Stimulated activated CD8-positive, alpha-beta memory T cell treated with anti-CD3 and anti-CD28 coated beads, Interleukin-7, amount 100 ng/mL, for 1 hour (primary cell): ENCODE results near the gene SLC44A4.
"Not testable (repeated sequence)": the region's sequence is repeated elsewhere in the genome, so short reads cannot be mapped to it uniquely, and the experiment has no call there.

Experiments used
- DNase-seq, 2 donors: peaks; one replicate each; pipeline ENCODE4 v3.0.0-alpha.2; 2020; ENCODE audit warnings: low read depth in 2 of 2

Gene SLC44A4

GRCh38 chr6:31859923-31860322 is 18.9 kb downstream of the SLC44A4 start:
- DNase-seq: no peak

- no peak for DNase-seq
These were observed 20.1 kb downstream of the SLC44A4 start for GRCh38 chr6:31858707-31859106.

- DNase-seq: not testable (repeated sequence)
These were observed 21.0 kb downstream of the SLC44A4 start for GRCh38 chr6:31857774-31858173.

GRCh38 chr6:31851980-31852718 is 26.6 kb downstream of the SLC44A4 start:
- not testable (repeated sequence) for DNase-seq

- no peak for DNase-seq
These were observed 27.3 kb downstream of the SLC44A4 start for GRCh38 chr6:31851485-31851832.

GRCh38 chr6:31850765-31851484 is 27.9 kb downstream of the SLC44A4 start:
- no peak for DNase-seq

- no peak for DNase-seq
These were observed 31.4 kb downstream of the SLC44A4 start for GRCh38 chr6:31847276-31847978.

GRCh38 chr6:31844507-31844906 is 34.3 kb downstream of the SLC44A4 start:
- no peak for DNase-seq

GRCh38 chr6:31842053-31842452 is 36.7 kb downstream of the SLC44A4 start:
- DNase-seq: no peak

GRCh38 chr6:31839779-31840126 is 39.0 kb downstream of the SLC44A4 start:
- DNase-seq: not testable (repeated sequence)

- DNase-seq: no peak
These were observed 39.8 kb downstream of the SLC44A4 start for GRCh38 chr6:31838968-31839367.

- not testable (repeated sequence) for DNase-seq
These were observed 40.7 kb downstream of the SLC44A4 start for GRCh38 chr6:31838114-31838553.

GRCh38 chr6:31837369-31838113 is 41.3 kb downstream of the SLC44A4 start:
- DNase-seq: no peak

GRCh38 chr6:31836474-31837368 is 42.1 kb downstream of the SLC44A4 start:
- no peak for DNase-seq

- DNase-seq: no peak
These were observed 42.7 kb downstream of the SLC44A4 start for GRCh38 chr6:31836047-31836473.

- DNase-seq: peak; percentile 64 to 67
These were observed 44.2 kb downstream of the SLC44A4 start for GRCh38 chr6:31834367-31835250.

- no peak for DNase-seq
These were observed 47.2 kb downstream of the SLC44A4 start for GRCh38 chr6:31831350-31832215.

GRCh38 chr6:31830886-31831335 is 47.9 kb downstream of the SLC44A4 start:
- no peak for DNase-seq
